Testis (tissue), 3 donors: Measurements from ENCODE around the gene ABTB2. TPM values are rescaled to one million over a fixed set of nuclear protein-coding genes. Genes with fewer than 3 reads are reported as not detected.

Experiments
- DNase-seq: peaks from one replicate; pipeline ENCODE4 v3.0.0-alpha.2; 2019
- H3K27ac ChIP-seq, 2 donors: fragments of 200-600 bp; sonication (generic); one replicate each; pipeline ENCODE4 v1.5.1; 2019
- H3K27me3 ChIP-seq: fragments of 200-600 bp; sonication (generic); one replicate; pipeline ENCODE4 v1.5.1; 2019
- H3K36me3 ChIP-seq: fragments of 200-600 bp; sonication (generic); one replicate; pipeline ENCODE4 v1.5.1; 2017; ENCODE audit warnings: low read depth; ENCODE audit errors: missing control alignments
- H3K4me1 ChIP-seq: fragments of 200-600 bp; sonication (generic); one replicate; pipeline ENCODE4 v1.5.1; 2019
- H3K4me3 ChIP-seq, 2 donors: fragments of 200-600 bp; sonication (generic); one replicate each; pipeline ENCODE4 v1.5.1; 2017 to 2019
- H3K9me3 ChIP-seq: fragments of 200-600 bp; sonication (generic); one replicate; pipeline ENCODE4 v1.5.1; 2017
- CTCF ChIP-seq, 3 experiments: fragments of 450-650 bp in 2 of 3; fragments of 200-600 bp in 1 of 3; sonication (generic) in 1 of 3; IDR thresholded peaks; one replicate each; pipeline ENCODE4 v1.5.1; 2016 to 2019; ENCODE audit warnings: antibody characterized with exemption in 3 of 3, mild to moderate bottlenecking in 2 of 3, moderate library complexity in 1 of 3
- POLR2A ChIP-seq: fragments of 450-650 bp; IDR thresholded peaks from one replicate; pipeline ENCODE4 v1.6.1; 2017; ENCODE audit warnings: antibody characterized with exemption, mild to moderate bottlenecking, moderate library complexity
- WGBS, 2 donors: methylation state at CpG; one replicate each; pipeline ENCODE4 v1.1.5; 2018; 5-methylcytosine and 5-hydroxymethylcytosine counted together
- intact Hi-C: fragments of 100-400 bp; cut with DNase I; formaldehyde crosslinking; loops from one replicate; pipeline ENCODE4 v1.15.1; 2023; ENCODE audit warnings: low total_unique reads
- polyA plus RNA-seq: library from polyadenylated mRNA; stranded (reverse); fragments of 350-450 nt; fragmentation: Illumina TruSeq; extraction: RNeasy Lipid Tissue Mini Kit (QIAGEN cat#74804); gene quantifications from one replicate; pipeline ENCODE4 v1.2.3, GENCODE V29; 2014; ENCODE audit warnings: low read depth, low replicate concordance; ENCODE audit not compliant: insufficient read depth
- total RNA-seq, 2 donors: library from RNA; depleted of rRNA; stranded (reverse); fragments of >200 nt; gene quantifications; one replicate each; pipeline ENCODE4 v1.2.3, GENCODE V29; 2016

Gene ABTB2
- total and polyA plus RNA-seq, 3 donors from 2014 or later, result 5.8 to 12.1 (median 8.9) TPM

GRCh38 chr11:34140149-34140548, 217.7 kb downstream of the ABTB2 start:
- intact Hi-C loops, result no loop called here
- H3K36me3 ChIP-seq, result no peaks in the 10 kb centered on the region
- no peak for TF ChIP-seq CTCF (IDR thresholded peaks at IDR 0.05)
- TF ChIP-seq POLR2A, result no peak

DNA sequence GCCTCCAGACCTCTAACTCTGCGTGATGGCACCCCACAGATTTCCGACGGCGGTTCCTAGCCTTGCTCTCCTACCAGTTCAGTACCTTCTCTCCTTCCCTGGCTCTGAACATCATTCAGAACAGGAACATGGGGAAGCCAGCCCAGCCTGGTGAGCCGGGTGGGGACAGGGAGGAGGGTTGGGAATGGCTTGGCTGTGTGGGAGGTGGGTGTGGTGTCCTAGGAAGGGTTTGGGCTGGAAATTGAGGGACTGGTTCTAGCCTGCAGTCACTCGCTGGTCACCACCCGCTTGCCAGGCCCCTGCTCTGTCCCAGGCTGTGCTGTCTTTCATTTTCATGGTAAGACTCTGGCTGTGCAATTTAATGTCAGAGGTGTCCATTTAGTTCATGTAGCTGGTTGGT, 218.5 kb downstream of the ABTB2 start:
- intact Hi-C loops, result no loop called here

More at GRCh38 chr11:34140149-34140548, 217.7 kb downstream of the ABTB2 start:
- no peaks in the 10 kb centered on the region for H3K9me3 ChIP-seq
- no peaks in the 10 kb centered on the region for H3K27me3 ChIP-seq
- WGBS, 2 donors, result 93 to 100% methylated on average over 5 to 11 of the region's 11 CpGs
- no peak overlapping the region for H3K27ac ChIP-seq
- H3K4me3 ChIP-seq, result no peak overlapping the region
- H3K4me1 ChIP-seq, result no peaks in the 10 kb centered on the region
- DNase-seq, result no peak

DNA sequence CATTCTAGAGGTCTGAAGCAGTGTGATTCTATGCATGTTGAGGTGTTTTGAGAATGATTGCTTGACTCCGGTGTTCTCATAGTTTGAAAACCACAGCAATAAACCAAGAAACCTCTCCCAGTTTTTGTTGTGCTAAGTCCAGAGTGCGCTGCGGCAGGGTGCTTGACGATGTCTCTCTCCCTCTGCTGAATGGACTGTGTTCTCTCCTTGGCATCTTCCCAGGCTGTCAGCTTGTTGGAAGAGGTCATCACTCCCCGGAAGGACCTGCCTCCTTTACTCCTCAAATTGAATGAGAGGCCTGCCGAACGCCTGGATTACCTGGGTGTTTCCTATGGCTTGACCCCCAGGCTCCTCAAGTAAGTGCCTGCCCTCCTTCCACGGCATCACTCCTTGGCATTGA, 221.4 kb downstream of the ABTB2 start:
- H3K27me3 ChIP-seq, result no peaks in the 10 kb centered on the region
- intact Hi-C loops, result no loop called here
- no peaks in the 10 kb centered on the region for H3K4me1 ChIP-seq
- H3K9me3 ChIP-seq, result no peaks in the 10 kb centered on the region
- H3K27ac ChIP-seq, result no peak overlapping the region
- 88 to 92% methylated on average over 5 to 8 of the region's 8 CpGs for WGBS, 2 donors
- no peak overlapping the region for H3K4me3 ChIP-seq
- no peak for DNase-seq
- TF ChIP-seq CTCF (IDR thresholded peaks at IDR 0.05) (no peak), POLR2A (no peak)
- no peaks in the 10 kb centered on the region for H3K36me3 ChIP-seq

More for the DNA sequence above, 218.5 kb downstream of the ABTB2 start:
- Histone ChIP-seq H3K36me3 (no peaks in the 10 kb centered on the region), H3K4me1 (no peaks in the 10 kb centered on the region), H3K27me3 (no peaks in the 10 kb centered on the region), H3K4me3 (no peak overlapping the region), H3K27ac (no peak overlapping the region), H3K9me3 (no peaks in the 10 kb centered on the region)
- WGBS, 2 donors, result 91 to 95% methylated on average over 7 of the region's 7 CpGs
- no peak for DNase-seq
- TF ChIP-seq POLR2A, result no peak
- TF ChIP-seq CTCF (IDR thresholded peaks at IDR 0.05), result no peak

DNA sequence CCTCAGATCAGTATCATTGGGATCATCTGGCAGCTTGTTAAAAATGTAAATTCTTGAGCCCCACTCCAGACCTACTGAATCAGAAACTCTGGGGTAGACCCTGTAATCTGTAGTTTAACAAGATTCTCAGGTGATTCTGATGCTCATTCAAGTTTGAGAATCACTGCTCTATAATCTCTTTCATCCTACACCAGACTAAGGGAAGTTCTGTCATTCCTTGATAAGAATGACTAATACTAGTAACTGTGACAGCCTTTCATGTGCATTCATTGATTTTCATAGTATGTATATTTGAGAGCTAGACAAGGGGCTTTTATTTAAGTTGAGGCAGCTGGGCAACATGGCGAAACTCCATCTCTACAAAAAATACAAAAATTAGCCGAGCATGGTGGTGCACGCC, 222.4 kb downstream of the ABTB2 start:
- 98 to 100% methylated on average over 3 of the region's 3 CpGs for WGBS, 2 donors
- intact Hi-C loops, result no loop called here
- Histone ChIP-seq H3K27me3 (no peaks in the 10 kb centered on the region), H3K36me3 (no peaks in the 10 kb centered on the region), H3K27ac (no peak overlapping the region), H3K4me3 (no peak overlapping the region), H3K9me3 (no peaks in the 10 kb centered on the region), H3K4me1 (no peaks in the 10 kb centered on the region)
- TF ChIP-seq POLR2A (no peak), CTCF (IDR thresholded peaks at IDR 0.05) (no peak)
- no peak for DNase-seq

DNA sequence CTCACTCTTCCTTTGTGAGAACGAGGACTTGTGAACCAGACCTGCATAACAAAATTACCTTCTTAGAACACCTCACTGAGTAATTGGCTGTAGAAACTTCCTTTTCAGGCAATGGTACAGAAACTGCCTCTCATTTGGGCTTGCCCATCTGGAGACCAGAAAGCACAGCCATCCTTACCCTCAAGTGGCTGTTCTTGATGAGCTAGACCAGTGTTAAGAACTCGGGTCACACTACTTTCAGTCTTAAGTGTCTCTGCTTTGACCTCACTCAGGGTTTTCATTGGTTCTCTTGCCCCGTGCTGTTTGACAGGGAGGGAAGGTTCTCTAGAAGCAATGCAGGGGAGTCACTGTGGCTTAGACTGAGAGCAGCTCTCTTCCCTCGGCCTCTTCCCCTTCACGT, 223.0 kb downstream of the ABTB2 start:
- Histone ChIP-seq H3K27me3 (no peaks in the 10 kb centered on the region), H3K27ac (no peak overlapping the region), H3K9me3 (no peaks in the 10 kb centered on the region), H3K36me3 (no peaks in the 10 kb centered on the region), H3K4me3 (no peak overlapping the region), H3K4me1 (no peaks in the 10 kb centered on the region)
- intact Hi-C loops, result no loop called here
- 90% methylated on average over 5 of the region's 5 CpGs for WGBS, 2 donors
- TF ChIP-seq CTCF (IDR thresholded peaks at IDR 0.05) (no peak), POLR2A (no peak)
- DNase-seq, result no peak
